ENCODE results near the gene GOLGA6B. TPM values are rescaled to one million over a fixed set of nuclear protein-coding genes. Genes with fewer than 3 reads are reported as not detected.
"Not testable (repeated sequence)": the region's sequence is repeated elsewhere in the genome, so short reads cannot be mapped to it uniquely, and the experiment has no call there.

The GOLGA6B gene
- total RNA-seq, 8 experiments from 2014 or later, result 0.88 to 1.9 (median 1.3) TPM; not detected in 4

- 59 to 100% (median 86%) methylated on average over 3 to 4 of the region's 4 CpGs; no CpG with 5 or more reads in 1 of the 10 experiments for WGBS, 10 experiments
- in situ Hi-C loops (cut with MboI; ENCODE audit: low pct_unique_long_range_greater_than_20kb in 2 of 9, low sequenced_read_pairs in 9 of 9, unreplicated experiment in 9 of 9), result no loop called here
- Histone ChIP-seq H3K4me1 (replicated peaks in 1 of 2) (no peaks in the 10 kb centered on the region), H3K27ac (no peak overlapping the region), H3K4me3 (no peak overlapping the region)
- ATAC-seq (replicated peaks in 6 of 8), result no peak
Measured at GRCh38 chr15:72676838-72677237, 22.3 kb downstream of the GOLGA6B start.

DNA sequence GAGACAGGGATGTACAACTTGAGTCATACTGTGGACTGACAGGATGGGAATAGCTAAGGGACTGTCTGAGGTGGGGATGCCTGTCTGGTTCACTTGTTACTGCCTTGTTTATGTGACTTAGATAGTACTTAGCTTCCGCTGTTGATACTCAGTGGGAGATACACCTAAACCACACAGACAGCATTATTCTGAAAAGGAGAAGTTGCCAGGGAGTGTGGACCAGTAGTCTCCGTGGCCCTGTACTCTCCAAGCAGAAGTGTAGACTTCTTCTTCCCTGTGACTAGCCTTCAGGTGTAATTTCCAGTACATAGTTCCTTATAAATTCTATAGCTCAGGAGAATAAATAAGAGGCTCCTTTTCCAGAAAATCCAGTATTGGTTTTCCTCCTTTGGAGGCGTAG, 26.4 kb downstream of the GOLGA6B start:
- 0 to 100% (median 64%) methylated on average over 1 to 3 of the region's 3 CpGs; no CpG with 5 or more reads in 1 of the 10 experiments for WGBS, 10 experiments
- Histone ChIP-seq H3K4me3 (no peak overlapping the region), H3K4me1 (replicated peaks in 1 of 2) (peaks cover 4 to 6% of the 10 kb centered on the region in 2 donors), H3K27ac (no peak overlapping the region)
- ATAC-seq (replicated peaks in 6 of 8), result no peak
- in situ Hi-C loops (cut with MboI; ENCODE audit: low pct_unique_long_range_greater_than_20kb in 2 of 9, low sequenced_read_pairs in 9 of 9, unreplicated experiment in 9 of 9), result no loop called here

DNA sequence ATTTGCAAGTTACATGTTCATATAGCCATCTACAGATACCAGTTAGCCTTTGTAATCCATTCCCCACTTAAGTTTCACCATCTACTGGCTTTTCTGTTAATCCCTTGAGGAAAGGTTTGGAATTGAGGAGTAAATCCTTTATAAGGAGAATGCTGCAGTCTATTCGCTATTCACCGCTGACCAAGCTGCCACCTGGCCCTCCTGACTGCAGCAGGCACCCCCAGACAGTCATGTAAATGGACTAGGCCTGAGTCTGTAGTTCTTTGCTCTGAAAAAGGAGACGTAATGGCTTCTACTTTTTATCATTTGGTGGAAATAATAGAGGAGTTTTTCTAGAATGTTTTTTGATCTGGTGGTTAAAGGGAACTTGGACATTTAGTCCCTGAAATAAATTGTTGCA, 28.3 kb downstream of the GOLGA6B start:
- in situ Hi-C loops (cut with MboI; ENCODE audit: low pct_unique_long_range_greater_than_20kb in 2 of 9, low sequenced_read_pairs in 9 of 9, unreplicated experiment in 9 of 9), result no loop called here
- ATAC-seq (replicated peaks in 6 of 8), result no peak
- peaks cover 9 to 12% of the 10 kb centered on the region in 2 donors for H3K4me1 ChIP-seq (replicated peaks in 1 of 2)
- 47 to 92% (median 67%) methylated on average over 1 to 3 of the region's 3 CpGs; no CpG with 5 or more reads in 1 of the 10 experiments for WGBS, 10 experiments
- H3K4me3 ChIP-seq, result no peak overlapping the region
- no peak overlapping the region for H3K27ac ChIP-seq

DNA sequence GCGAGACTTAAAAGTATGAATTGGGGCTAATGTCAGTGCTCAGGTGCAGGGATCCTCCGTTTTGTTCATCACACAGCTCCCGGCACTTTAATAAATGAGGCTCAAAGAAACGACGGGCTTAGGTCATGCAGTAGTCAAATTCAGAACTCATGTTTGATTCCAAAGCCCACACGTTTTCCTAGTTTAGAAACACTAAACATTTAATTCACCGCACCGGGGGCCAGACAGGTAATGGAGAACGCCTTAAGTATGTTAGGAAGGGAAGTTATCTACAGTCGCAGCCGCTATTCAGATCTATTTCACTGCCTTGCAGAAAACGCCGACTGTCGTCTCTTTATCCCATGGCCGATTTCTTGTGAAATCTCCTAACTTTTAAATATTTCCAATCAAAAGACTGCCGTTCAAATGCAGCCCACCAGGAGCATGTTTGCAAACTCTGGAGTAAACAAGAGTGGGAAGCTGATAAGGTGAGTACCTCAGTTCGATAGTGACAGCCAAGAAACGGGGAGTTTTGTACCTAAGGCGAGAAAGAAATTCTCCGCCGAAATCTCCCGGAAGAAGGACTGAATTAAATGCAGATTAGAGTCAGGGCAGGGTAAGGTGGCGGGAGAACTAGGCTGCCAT, 30.9 kb downstream of the GOLGA6B start:
- Histone ChIP-seq H3K4me1 (replicated peaks in 1 of 2) (peaks cover 9 to 12% of the 10 kb centered on the region in 2 donors), H3K27ac (peak overlapping the region; percentile 79 to 89), H3K4me3 (peak overlapping the region; percentile 46 to 71 (median 59))
- ATAC-seq (replicated peaks in 6 of 8), result peak in 1 of 8 experiments; percentile 51
- in situ Hi-C loops (cut with MboI; ENCODE audit: low pct_unique_long_range_greater_than_20kb in 2 of 9, low sequenced_read_pairs in 9 of 9, unreplicated experiment in 9 of 9), result no loop called here
- 20 to 68% (median 34%) methylated on average over 1 to 21 of the region's 23 CpGs for WGBS, 10 experiments

- ATAC-seq (replicated peaks in 6 of 8), result peak; percentile 93 to 97 (median 96)
- WGBS, 10 experiments, result 0 to 3% (median 0%) methylated on average over 2 to 27 of the region's 49 CpGs; no CpG with 5 or more reads in 2 of the 10 experiments
- H3K4me3 ChIP-seq, result peak within 1 kb of the TSS; percentile 46 to 71 (median 59)
- in situ Hi-C loops (cut with MboI; ENCODE audit: low pct_unique_long_range_greater_than_20kb in 2 of 9, low sequenced_read_pairs in 9 of 9, unreplicated experiment in 9 of 9), result no loop called here
- peak within 1 kb of the TSS; percentile 79 to 89 for H3K27ac ChIP-seq
- peaks cover 9 to 12% of the 10 kb centered on the region in 2 donors for H3K4me1 ChIP-seq (replicated peaks in 1 of 2)
Measured at GRCh38 chr15:72685925-72686794, 31.7 kb downstream of the GOLGA6B start, which contains the start of the genes BBS4 and HIGD2B. BBS4 (plus strand) TSS chr15:72686207; CDS start chr15:72686228, 21 bp downstream. HIGD2B (minus strand) TSS chr15:72686182; CDS start chr15:72676374, 9,808 bp downstream.

GRCh38 chr15:72688697-72689096, 34.2 kb downstream of the GOLGA6B start:
- WGBS, 10 experiments, result 85 to 100% (median 100%) methylated on average over 1 to 5 of the region's 5 CpGs
- in situ Hi-C loops (cut with MboI; ENCODE audit: low pct_unique_long_range_greater_than_20kb in 2 of 9, low sequenced_read_pairs in 9 of 9, unreplicated experiment in 9 of 9), result no loop called here
- Histone ChIP-seq H3K27ac (no peak overlapping the region), H3K4me3 (no peak overlapping the region), H3K4me1 (replicated peaks in 1 of 2) (peaks cover 9 to 12% of the 10 kb centered on the region in 2 donors)
- ATAC-seq (replicated peaks in 6 of 8), result no peak

DNA sequence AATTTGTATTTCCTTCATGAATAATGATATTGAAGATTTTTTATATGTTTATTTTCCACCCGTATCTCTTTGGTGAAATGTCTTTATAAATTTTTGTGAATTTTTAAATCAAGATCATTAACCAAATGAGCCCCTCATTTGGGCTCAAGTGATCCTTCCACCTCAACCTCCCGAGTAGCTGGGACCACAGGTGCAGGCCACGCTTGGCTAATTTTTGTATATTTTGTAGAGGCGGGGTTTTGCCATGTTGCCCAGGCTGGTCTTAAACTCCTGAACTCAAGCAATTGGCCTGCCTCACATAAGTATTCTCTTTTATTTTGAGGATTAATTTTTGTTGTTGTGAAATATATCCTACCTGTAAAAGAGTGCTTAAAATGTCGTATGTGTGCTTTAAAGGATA, 36.4 kb downstream of the GOLGA6B start:
- no peak overlapping the region for H3K27ac ChIP-seq
- H3K4me3 ChIP-seq, result no peak overlapping the region
- in situ Hi-C loops (cut with MboI; ENCODE audit: low pct_unique_long_range_greater_than_20kb in 2 of 9, low sequenced_read_pairs in 9 of 9, unreplicated experiment in 9 of 9), result no loop called here
- 58 to 100% (median 86%) methylated on average over 1 to 5 of the region's 5 CpGs for WGBS, 10 experiments
- peaks cover 5 to 6% of the 10 kb centered on the region in 2 donors for H3K4me1 ChIP-seq (replicated peaks in 1 of 2)
- no peak for ATAC-seq (replicated peaks in 6 of 8)

DNA sequence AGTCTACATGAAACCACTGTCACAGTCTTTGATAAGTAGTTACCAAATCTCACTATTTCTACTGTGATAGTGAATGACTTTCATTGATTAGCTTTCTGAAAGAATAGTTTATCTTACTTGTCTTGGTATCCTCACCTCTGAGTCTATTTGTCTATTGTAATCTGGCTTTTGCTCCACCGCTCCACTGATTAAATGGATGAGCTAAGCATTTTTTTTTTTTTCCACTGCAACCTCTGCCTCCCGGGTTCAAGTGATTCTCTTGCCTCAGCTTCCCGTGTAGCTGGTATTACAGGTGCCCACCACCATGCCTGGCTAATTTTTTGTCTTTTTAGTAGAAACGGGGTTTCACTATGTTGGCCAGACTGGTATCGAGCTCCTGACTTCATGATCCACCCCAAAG, 44.4 kb downstream of the GOLGA6B start:
- 82 to 100% (median 97%) methylated on average over 1 to 5 of the region's 5 CpGs; no CpG with 5 or more reads in 1 of the 10 experiments for WGBS, 10 experiments
- H3K4me3 ChIP-seq, result no peak overlapping the region
- in situ Hi-C loops (cut with MboI; ENCODE audit: low pct_unique_long_range_greater_than_20kb in 2 of 9, low sequenced_read_pairs in 9 of 9, unreplicated experiment in 9 of 9), result no loop called here
- no peaks in the 10 kb centered on the region for H3K4me1 ChIP-seq (replicated peaks in 1 of 2)
- no peak overlapping the region for H3K27ac ChIP-seq
- ATAC-seq (replicated peaks in 6 of 8), result no peak

DNA sequence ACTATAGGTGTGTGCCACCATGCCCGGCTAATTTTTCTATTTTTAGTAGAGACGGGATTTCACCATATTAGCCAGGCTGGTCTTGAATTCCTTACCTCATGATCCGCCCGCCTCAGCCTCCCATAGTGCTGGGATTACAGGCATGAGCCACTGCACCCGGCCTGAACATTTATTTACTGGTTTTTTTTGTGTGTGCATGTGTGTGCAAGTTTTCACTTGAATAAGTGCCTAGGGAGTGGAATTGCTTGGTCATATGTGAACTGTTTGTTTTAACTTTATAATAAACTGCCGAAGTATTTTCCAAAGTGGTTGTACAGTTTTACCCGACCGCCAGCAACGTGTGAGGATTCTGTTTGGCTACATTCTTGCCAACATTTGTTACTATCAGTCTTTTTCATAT, 45.6 kb downstream of the GOLGA6B start:
- H3K27ac ChIP-seq, result no peak overlapping the region
- no peaks in the 10 kb centered on the region for H3K4me1 ChIP-seq (replicated peaks in 1 of 2)
- in situ Hi-C loops (cut with MboI; ENCODE audit: low pct_unique_long_range_greater_than_20kb in 2 of 9, low sequenced_read_pairs in 9 of 9, unreplicated experiment in 9 of 9), result no loop called here
- ATAC-seq (replicated peaks in 6 of 8), result no peak
- no peak overlapping the region for H3K4me3 ChIP-seq
- WGBS, 10 experiments, result 63 to 100% (median 80%) methylated on average over 2 to 9 of the region's 9 CpGs; no CpG with 5 or more reads in 4 of the 10 experiments

- Histone ChIP-seq H3K4me1 (replicated peaks in 1 of 2) (no peaks in the 10 kb centered on the region), H3K27ac (no peak overlapping the region), H3K4me3 (no peak overlapping the region)
- 37 to 100% (median 87%) methylated on average over 2 to 6 of the region's 11 CpGs; no CpG with 5 or more reads in 2 of the 10 experiments for WGBS, 10 experiments
- in situ Hi-C loops (cut with MboI; ENCODE audit: low pct_unique_long_range_greater_than_20kb in 2 of 9, low sequenced_read_pairs in 9 of 9, unreplicated experiment in 9 of 9), result no loop called here
- ATAC-seq (replicated peaks in 6 of 8), result no peak
Measured at GRCh38 chr15:72706266-72706665, 51.8 kb downstream of the GOLGA6B start.

DNA sequence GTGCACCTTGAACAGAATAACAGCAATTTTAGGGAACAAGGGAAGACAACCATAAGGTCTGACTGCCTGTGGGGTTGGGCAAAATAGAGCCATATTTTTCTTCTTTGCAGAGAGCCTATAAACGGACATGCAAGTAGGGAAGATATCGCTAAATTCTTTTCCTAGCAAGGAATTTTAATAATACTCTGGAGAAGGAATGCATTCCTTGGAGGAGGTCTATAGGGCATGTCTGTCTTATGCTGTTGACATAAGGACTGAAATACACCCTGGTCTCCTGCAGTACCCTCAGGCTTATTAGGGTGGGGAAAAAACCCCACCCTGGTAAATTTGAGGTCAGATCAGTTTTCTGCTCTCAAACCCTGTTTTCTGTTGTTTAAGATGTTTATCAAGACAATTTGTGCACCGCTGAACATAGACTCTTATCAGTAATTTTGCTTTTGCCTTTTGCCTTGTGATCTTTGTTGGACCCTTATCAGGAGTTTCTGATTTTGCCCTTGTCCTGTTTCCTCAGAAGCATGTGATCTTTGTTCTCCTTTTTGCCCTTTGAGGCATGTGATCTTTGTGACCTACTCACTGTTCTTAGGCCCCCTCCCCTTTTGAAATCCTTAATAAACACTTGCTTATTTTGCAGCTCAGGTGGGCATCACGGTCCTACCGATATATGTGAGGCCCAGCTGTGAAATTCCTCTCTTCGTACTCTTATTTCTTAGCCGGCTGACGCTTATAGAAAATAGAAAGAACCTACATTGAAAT, 54.2 kb downstream of the GOLGA6B start:
- WGBS, 10 experiments, result 73 to 98% (median 94%) methylated on average over 2 to 8 of the region's 8 CpGs; no CpG with 5 or more reads in 1 of the 10 experiments

More for the DNA sequence above, 54.2 kb downstream of the GOLGA6B start:
- H3K4me1 ChIP-seq (replicated peaks in 1 of 2); H3K27ac ChIP-seq; H3K4me3 ChIP-seq; in situ Hi-C loops (cut with MboI; ENCODE audit: low pct_unique_long_range_greater_than_20kb in 2 of 9, low sequenced_read_pairs in 9 of 9, unreplicated experiment in 9 of 9): not testable (repeated sequence)
- ATAC-seq (replicated peaks in 6 of 8), result peak in 1 of 8 experiments; percentile 48
